HepG2 (cell line): Measurements from ENCODE around the gene CTNNA3. TPM values are rescaled to one million over a fixed set of nuclear protein-coding genes. Genes with fewer than 3 reads are reported as not detected.

Source experiments
- ATAC-seq: fragments of 200-7000 bp; cut with Tn5 transposase; 3 replicates; pipeline ENCODE4 v1.9.1; 2020; ENCODE audit warnings: mild to moderate bottlenecking, moderate library complexity
- BruUV-seq: library from RNA; stranded (reverse); fragments of 400-500 nt; replicated peaks from 2 replicates; lab custom pipeline; 2021; lab: Mats Ljungman, UMichigan
- CTCF ChIA-PET: fragments of 300-600 bp; formaldehyde crosslinking; extraction: SDS; loops from one replicate; lab custom pipeline; 2021; ENCODE audit warnings: low total read pairs, inconsistent platforms, low intra/inter-chr PET ratio; lab: Yijun Ruan, JAX
- POLR2A ChIA-PET: fragments of 350-600 bp; sonication (Branson Sonifier 250); formaldehyde crosslinking; loops from one replicate; lab custom pipeline; 2020; ENCODE audit warnings: antibody characterized with exemption, inconsistent platforms; lab: Yijun Ruan, JAX
- DNase-seq: peaks from one replicate; pipeline ENCODE4 v3.0.0-alpha.2; 2015; ENCODE audit warnings: low spot score
- FAIRE-seq: peaks from 3 replicates; lab custom pipeline; 2011; peaks lifted over from hg19 to GRCh38; lab: Jason Lieb, UNC
- H2AFZ ChIP-seq: one replicate; pipeline ENCODE4 v1.6.1; 2011; ENCODE audit warnings: low read length, inconsistent platforms
- H3K27ac ChIP-seq: fragments of 300-600 bp; 3 replicates; pipeline ENCODE4 v1.8.0; 2011; ENCODE audit warnings: mixed run types, mild to moderate bottlenecking, mixed read lengths, low read length, inconsistent platforms; ENCODE audit not compliant: insufficient read depth; ENCODE audit errors: extremely low read length
- H3K27me3 ChIP-seq, 2 experiments: fragments of 200-600 bp in 1 of 2; 2 replicates in 1 of 2; 3 replicates in 1 of 2; pipeline versions ENCODE4 v1.6.0 to v1.8.0; 2011; ENCODE audit warnings: low read length in 2 of 2, mild to moderate bottlenecking in 2 of 2, moderate library complexity in 2 of 2, inconsistent platforms in 1 of 2; ENCODE audit not compliant: insufficient read depth in 2 of 2, control insufficient read depth in 1 of 2
- H3K36me3 ChIP-seq, 2 experiments: fragments of 200-600 bp in 1 of 2; replicated peaks in 1 of 2; 2 replicates in 1 of 2; 3 replicates in 1 of 2; pipeline versions ENCODE4 v1.5.1 to v1.8.0; 2011; ENCODE audit warnings: low read length in 2 of 2, inconsistent platforms in 1 of 2; ENCODE audit not compliant: insufficient read depth in 2 of 2, control insufficient read depth in 1 of 2
- H3K4me1 ChIP-seq: 2 replicates; pipeline ENCODE4 v1.5.1; 2012; ENCODE audit warnings: low read length, inconsistent platforms; ENCODE audit not compliant: insufficient read depth
- H3K4me2 ChIP-seq: 2 replicates; pipeline ENCODE4 v1.6.0; 2011; ENCODE audit warnings: low read depth, low read length, inconsistent platforms
- H3K4me3 ChIP-seq, 3 experiments: fragments of 200-600 bp in 1 of 3; sonication (generic), shearing (Covaris generic) in 1 of 3; replicated peaks in 1 of 3; 2 replicates each; pipeline ENCODE4 v1.5.1; 2011 to 2016; ENCODE audit warnings: low read length in 3 of 3, inconsistent platforms in 2 of 3, low read depth in 2 of 3, mild to moderate bottlenecking in 2 of 3, control low read depth in 1 of 3, mixed read lengths in 1 of 3; ENCODE audit not compliant: insufficient read depth in 1 of 3
- H3K79me2 ChIP-seq: one replicate; pipeline ENCODE4 v1.6.1; 2011; ENCODE audit warnings: low read length, inconsistent platforms; ENCODE audit not compliant: insufficient read depth
- H3K9ac ChIP-seq: 2 replicates; pipeline ENCODE4 v1.6.0; 2011; ENCODE audit warnings: mild to moderate bottlenecking, low read depth, low read length, inconsistent platforms; ENCODE audit not compliant: insufficient read depth
- H3K9me3 ChIP-seq: 2 replicates; pipeline ENCODE4 v1.5.1; 2012; ENCODE audit warnings: mild to moderate bottlenecking, low read length
- H4K20me1 ChIP-seq: 2 replicates; pipeline ENCODE4 v1.6.0; 2011; ENCODE audit warnings: inconsistent platforms, mild to moderate bottlenecking, low read length, moderate library complexity; ENCODE audit not compliant: insufficient read depth
- AKAP8 ChIP-seq: sonication (generic); formaldehyde crosslinking; IDR thresholded peaks from 2 replicates; pipeline ENCODE4 v1.5.1; 2020; ENCODE audit warnings: mild to moderate bottlenecking, missing genetic modification reagents
- KLF11 ChIP-seq: IDR thresholded peaks from 2 replicates; pipeline ENCODE4 v1.6.1; 2016; ENCODE audit warnings: missing compliant biosample characterization
- MED1 ChIP-seq: sonication (generic); formaldehyde crosslinking; IDR thresholded peaks from 2 replicates; pipeline ENCODE4 v1.4.0; 2020; ENCODE audit warnings: missing genetic modification reagents
- MLLT10 ChIP-seq: sonication (generic); formaldehyde crosslinking; IDR thresholded peaks from 2 replicates; pipeline ENCODE4 v1.4.0; 2020; ENCODE audit warnings: missing genetic modification reagents
- NCOA5 ChIP-seq: sonication (generic); formaldehyde crosslinking; IDR thresholded peaks from 2 replicates; pipeline ENCODE4 v1.4.0; 2020; ENCODE audit warnings: missing genetic modification reagents
- NCOR1 ChIP-seq: fragments of 200-600 bp; sonication (generic); IDR thresholded peaks from 2 replicates; pipeline ENCODE4 v1.7.0; 2017; ENCODE audit warnings: antibody characterized with exemption, low read length, borderline replicate concordance
- SP5 ChIP-seq: IDR thresholded peaks from 2 replicates; pipeline ENCODE4 v1.6.1; 2016; ENCODE audit warnings: low read depth, borderline replicate concordance
- TRIM24 ChIP-seq: sonication (generic); formaldehyde crosslinking; IDR thresholded peaks from 2 replicates; pipeline ENCODE4 v1.8.0; 2022; ENCODE audit warnings: mild to moderate bottlenecking, missing genetic modification reagents
- ZFP36L1 ChIP-seq: sonication (generic); formaldehyde crosslinking; IDR thresholded peaks from 2 replicates; pipeline ENCODE4 v1.8.0; 2022; ENCODE audit warnings: mild to moderate bottlenecking, missing genetic modification reagents, moderate library complexity
- ZNF121 ChIP-seq: sonication (generic); formaldehyde crosslinking; IDR thresholded peaks from 2 replicates; pipeline ENCODE4 v1.5.0; 2020; ENCODE audit warnings: mild to moderate bottlenecking, missing genetic modification reagents
- ZNF207 ChIP-seq: fragments of 450-650 bp; IDR thresholded peaks from 2 replicates; pipeline ENCODE4 v1.6.1; 2016; ENCODE audit warnings: antibody characterized with exemption, borderline replicate concordance
- ZSCAN12 ChIP-seq: sonication (generic); formaldehyde crosslinking; IDR thresholded peaks from 2 replicates; pipeline ENCODE4 v1.9.0; 2021; ENCODE audit warnings: mild to moderate bottlenecking, missing genetic modification reagents
- WGBS: methylation state at CpG from one replicate; pipeline ENCODE4 v1.1.6; 2017; ENCODE audit warnings: low lambda C conversion rate; 5-methylcytosine and 5-hydroxymethylcytosine counted together
- in situ Hi-C: cut with HindIII; loops from 2 replicates; pipeline ENCODE4 v1.10.0; 2017; ENCODE audit warnings: low pct_unique_long_range_greater_than_20kb; ENCODE audit not compliant: extremely low pct_ligation_motif_present
- intact Hi-C: fragments of 100-400 bp; cut with micrococcal nuclease; formaldehyde crosslinking; loops from one replicate; pipeline ENCODE4 v1.10.0; 2022; ENCODE audit not compliant: unreplicated experiment
- polyA plus RNA-seq, 8 experiments: library from polyadenylated mRNA; depleted of rRNA in 3 of 8; stranded (reverse) in 7 of 8; unstranded in 1 of 8; fragments of >200 nt; fragmentation: Illumina TruSeq in 4 of 8; extraction: Trizol in 4 of 8; gene quantifications; 2 replicates each; pipeline versions ENCODE4 v1.2.1 to v1.2.3, GENCODE V29; 2011 to 2016; ENCODE audit warnings: low read depth in 4 of 8, missing spikeins in 1 of 8, mixed read lengths in 1 of 8; ENCODE audit not compliant: insufficient read depth in 1 of 8
- total RNA-seq, 5 experiments: library from RNA; depleted of rRNA; stranded (reverse); fragments of >200 nt; fragmentation: Illumina TruSeq; extraction: Trizol; gene quantifications; 2 replicates each; pipeline ENCODE4 v1.2.3, GENCODE V29; 2016; ENCODE audit warnings: low read depth in 1 of 5
- TF ChIP-seq, protein P1 (sequence below): sonication (generic); formaldehyde crosslinking; IDR thresholded peaks from 2 replicates; pipeline ENCODE4 v1.8.1; 2023; ENCODE audit warnings: missing genetic modification reagents, inconsistent platforms, borderline replicate concordance
- TF ChIP-seq, protein P2 (sequence below): sonication (generic); formaldehyde crosslinking; IDR thresholded peaks from 2 replicates; pipeline ENCODE4 v1.4.0; 2020; ENCODE audit warnings: missing genetic modification reagents

The CTNNA3 gene
- total and polyA plus RNA-seq, 2 of the 13 experiments (the other 11 are each of a cell fraction or from before 2014, with no cell fraction given), result not detected

DNA sequence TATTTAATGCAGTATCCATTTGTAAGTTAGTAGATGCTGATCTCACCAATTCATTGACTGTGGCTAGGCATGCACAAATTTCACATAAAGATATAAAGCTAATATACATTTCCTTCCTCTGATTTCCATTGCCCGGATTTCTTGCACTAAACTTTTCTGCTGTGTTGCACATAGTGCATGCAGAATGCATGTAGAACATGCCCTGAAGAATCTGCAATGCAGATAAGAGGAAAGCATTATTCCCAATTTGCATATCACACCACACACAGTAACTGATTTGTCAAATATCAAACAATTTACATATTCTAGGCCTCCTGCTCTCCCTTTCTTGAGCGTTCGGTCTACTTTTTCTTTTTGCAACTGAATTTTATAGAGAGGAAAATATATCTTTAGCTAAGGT, 646.0 kb downstream of the CTNNA3 start:
- 31% methylated on average over 3 of the region's 3 CpGs for WGBS
- FAIRE-seq (no peak), DNase-seq (no peak), ATAC-seq (no peak)
- CTCF ChIA-PET, result no interaction called here
- in situ Hi-C loops, result no loop called here
- Histone ChIP-seq H3K4me2 (no peak overlapping the region), H3K9me3 (no peaks in the 10 kb centered on the region), H2AFZ (no peak overlapping the region), H3K79me2 (no peaks in the 10 kb centered on the region), H3K36me3 (no peaks in the 10 kb centered on the region), H3K4me1 (no peaks in the 10 kb centered on the region), H3K27me3 (no peaks in the 10 kb centered on the region), H3K4me3 (no peak overlapping the region), H3K9ac (no peak overlapping the region), H4K20me1 (no peaks in the 10 kb centered on the region), H3K27ac (no peak overlapping the region)
- no TSS peak for BruUV-seq
- POLR2A ChIA-PET, result no interaction called here
- intact Hi-C loops, result no loop called here
- TF ChIP-seq TRIM24 (no peak), MED1 (CRISPR knock-in tag) (no peak), ZSCAN12 (CRISPR knock-in tag) (no peak), KLF11 (CRISPR knock-in tag) (no peak), NCOR1 (no peak), ZNF207 (no peak), MLLT10 (CRISPR knock-in tag) (no peak), SP5 (CRISPR knock-in tag) (no peak), ZFP36L1 (CRISPR knock-in tag) (no peak), NCOA5 (CRISPR knock-in tag) (no peak), AKAP8 (CRISPR knock-in tag) (no peak), ZNF121 (CRISPR knock-in tag) (no peak)
- TF ChIP-seq, protein P1, sequence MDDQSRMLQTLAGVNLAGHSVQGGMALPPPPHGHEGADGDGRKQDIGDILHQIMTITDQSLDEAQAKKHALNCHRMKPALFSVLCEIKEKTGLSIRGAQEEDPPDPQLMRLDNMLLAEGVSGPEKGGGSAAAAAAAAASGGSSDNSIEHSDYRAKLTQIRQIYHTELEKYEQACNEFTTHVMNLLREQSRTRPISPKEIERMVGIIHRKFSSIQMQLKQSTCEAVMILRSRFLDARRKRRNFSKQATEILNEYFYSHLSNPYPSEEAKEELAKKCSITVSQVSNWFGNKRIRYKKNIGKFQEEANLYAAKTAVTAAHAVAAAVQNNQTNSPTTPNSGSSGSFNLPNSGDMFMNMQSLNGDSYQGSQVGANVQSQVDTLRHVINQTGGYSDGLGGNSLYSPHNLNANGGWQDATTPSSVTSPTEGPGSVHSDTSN (CRISPR knock-in tag), result no peak
- TF ChIP-seq, protein P2, sequence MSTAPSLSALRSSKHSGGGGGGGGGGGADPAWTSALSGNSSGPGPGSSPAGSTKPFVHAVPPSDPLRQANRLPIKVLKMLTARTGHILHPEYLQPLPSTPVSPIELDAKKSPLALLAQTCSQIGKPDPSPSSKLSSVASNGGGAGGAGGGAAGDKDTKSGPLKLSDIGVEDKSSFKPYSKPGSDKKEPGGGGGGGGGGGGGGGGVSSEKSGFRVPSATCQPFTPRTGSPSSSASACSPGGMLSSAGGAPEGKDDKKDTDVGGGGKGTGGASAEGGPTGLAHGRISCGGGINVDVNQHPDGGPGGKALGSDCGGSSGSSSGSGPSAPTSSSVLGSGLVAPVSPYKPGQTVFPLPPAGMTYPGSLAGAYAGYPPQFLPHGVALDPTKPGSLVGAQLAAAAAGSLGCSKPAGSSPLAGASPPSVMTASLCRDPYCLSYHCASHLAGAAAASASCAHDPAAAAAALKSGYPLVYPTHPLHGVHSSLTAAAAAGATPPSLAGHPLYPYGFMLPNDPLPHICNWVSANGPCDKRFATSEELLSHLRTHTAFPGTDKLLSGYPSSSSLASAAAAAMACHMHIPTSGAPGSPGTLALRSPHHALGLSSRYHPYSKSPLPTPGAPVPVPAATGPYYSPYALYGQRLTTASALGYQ (CRISPR knock-in tag), result no peak
- TF ChIP-seq, all 625 proteins: peak for 0
